CD4-positive, alpha-beta T cell treated with Interleukin-6 at 100 ng/mL for 8 hours (primary cell): Measurements from ENCODE around the gene DACH1.

Source experiments
- DNase-seq: peaks from one replicate; pipeline ENCODE4 v3.0.0-alpha.2; 2020; ENCODE audit warnings: mixed read lengths, low spot score

DACH1 gene

GRCh38 chr13:71702253-71702652 is 164.8 kb downstream of the DACH1 start:
- no peak for DNase-seq

- no peak for DNase-seq
Observed at GRCh38 chr13:71701741-71702140, 165.3 kb downstream of the DACH1 start.

- no peak for DNase-seq
Observed at GRCh38 chr13:71699342-71699741, 167.7 kb downstream of the DACH1 start.

DNA sequence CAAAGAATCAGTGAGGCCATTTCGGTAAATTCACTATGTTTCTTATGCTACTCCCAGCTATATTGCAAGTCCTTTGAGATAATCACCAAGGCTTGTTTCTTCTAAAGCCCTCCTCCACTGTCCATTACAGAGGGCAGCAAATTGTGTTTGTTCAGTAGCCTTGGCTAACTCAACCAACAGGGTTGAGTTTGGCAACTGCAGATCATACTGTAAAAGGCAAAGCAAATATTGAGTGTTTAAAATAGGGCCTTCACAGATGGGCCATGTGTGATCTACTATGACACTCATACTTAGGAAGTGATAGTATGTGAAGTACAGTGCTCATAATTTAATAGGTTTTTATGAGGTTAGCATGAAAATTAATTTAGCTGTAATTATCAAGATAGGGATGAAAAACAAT is 171.3 kb downstream of the DACH1 start:
- no peak for DNase-seq

GRCh38 chr13:71685072-71685471 is 181.9 kb downstream of the DACH1 start:
- no peak for DNase-seq

DNA sequence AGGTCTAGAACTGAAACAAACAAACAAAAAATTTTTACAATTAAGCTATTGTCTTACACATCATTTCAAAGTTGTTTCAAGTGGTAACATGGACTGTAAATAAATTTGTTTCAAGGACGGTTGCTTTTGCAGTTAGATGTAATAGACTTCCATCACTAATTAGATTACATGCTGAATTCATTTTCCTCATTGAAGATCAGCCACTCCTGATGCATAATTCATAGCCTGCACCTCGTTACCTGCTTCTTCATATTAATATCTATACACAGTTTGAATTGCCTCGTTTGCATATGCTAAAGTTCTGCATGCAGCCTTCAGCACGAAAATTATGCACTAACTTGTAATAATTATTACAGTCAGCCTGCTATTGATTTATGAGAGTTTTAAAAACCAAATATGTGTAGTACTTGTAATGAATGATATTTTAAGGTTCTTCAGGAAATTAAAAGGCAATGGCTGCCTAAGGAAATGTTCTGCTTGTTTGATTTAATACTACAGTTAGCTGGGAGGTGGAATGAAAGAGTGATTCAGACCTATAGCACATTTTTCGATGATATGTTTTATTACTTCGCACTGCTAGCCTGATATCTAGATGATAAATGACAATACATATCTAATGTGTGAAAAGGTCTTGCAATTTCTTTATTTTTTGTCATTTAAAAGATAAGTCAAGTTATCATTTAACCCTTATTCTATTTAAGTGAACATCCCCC is 184.9 kb downstream of the DACH1 start:
- DNase-seq: no peak

- DNase-seq: no peak
Observed at GRCh38 chr13:71677124-71677523, 189.9 kb downstream of the DACH1 start.

GRCh38 chr13:71672512-71672911 is 194.5 kb downstream of the DACH1 start:
- no peak for DNase-seq

DNA sequence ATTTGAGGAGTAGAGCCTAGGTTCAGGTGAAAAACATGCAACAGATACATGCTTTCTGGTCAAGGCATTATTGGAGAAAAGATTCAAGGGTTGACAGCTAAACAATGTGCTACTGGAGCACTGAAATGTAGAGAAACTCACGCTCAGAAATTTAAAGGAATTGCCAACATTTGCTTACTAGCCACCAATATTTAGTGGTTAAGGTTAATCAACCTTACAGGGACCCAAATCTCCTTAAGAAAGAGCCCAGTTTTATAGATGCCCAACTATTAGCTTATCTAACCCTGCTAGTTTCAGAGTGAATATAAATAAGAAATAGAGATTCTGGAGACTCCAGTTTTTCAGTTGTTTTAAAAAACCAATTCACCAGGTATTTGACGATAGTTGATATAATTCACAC is 203.6 kb downstream of the DACH1 start:
- no peak for DNase-seq

GRCh38 chr13:71661921-71662320 is 205.1 kb downstream of the DACH1 start:
- DNase-seq: no peak

- DNase-seq: no peak
Observed at GRCh38 chr13:71659404-71659803, 207.6 kb downstream of the DACH1 start.

GRCh38 chr13:71645467-71645866 is 221.5 kb downstream of the DACH1 start:
- no peak for DNase-seq

DNA sequence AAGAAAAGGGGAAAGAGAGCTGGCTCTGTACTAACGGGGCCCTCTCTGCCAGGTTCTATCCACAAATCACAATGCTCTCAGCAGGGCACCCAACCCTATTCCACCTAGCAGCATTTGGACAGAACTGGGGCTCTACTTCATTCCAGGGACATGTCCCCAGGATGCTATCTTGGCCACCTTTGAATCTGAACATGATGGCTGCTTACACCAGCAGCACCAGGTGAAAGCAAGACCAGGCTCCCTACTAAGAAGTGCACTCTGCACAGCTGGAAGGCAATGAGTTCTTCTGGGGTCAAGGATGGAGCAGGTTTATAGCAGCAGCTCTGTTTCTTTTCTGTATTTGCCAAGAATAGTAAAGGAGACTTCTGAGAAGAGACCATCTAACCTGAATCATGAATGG is 222.4 kb downstream of the DACH1 start:
- no peak for DNase-seq

DNA sequence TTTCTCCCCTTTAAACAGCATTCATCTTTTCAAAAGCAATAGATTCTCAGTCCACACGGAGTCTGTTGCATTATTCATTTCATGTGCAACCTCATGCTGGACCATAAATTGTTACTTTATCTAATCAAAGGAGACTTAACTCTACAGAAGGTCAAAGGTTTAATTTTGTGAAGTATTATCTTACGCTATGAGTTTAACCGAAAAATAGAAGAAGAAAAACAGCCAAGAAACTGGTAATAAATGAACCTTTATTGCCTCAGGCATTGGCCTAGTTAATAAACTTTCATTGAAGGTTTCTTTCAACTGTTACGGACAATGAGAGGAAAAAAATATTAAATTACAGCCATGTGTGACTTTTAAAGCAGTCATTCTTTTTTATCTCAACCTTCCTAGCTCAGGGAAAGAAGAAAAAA is 223.6 kb downstream of the DACH1 start:
- no peak for DNase-seq

DNA sequence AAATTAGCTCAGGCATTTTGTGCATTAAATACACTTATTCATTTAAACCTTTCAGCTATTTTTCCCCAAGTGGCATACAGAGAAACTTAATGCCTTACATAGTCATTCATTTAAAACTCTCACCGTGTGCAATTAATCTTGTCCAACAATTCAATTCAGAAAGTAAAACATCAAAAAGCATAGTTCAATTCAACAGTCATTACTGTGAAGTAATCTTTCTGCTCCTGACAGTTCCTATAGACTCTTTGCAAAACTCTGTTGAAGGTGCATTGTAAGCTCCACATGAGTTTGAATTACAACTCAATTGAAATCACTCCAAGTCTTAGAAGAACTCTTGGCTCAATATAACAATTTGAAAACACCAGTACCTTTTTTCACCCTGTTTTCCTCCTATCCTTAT is 228.3 kb downstream of the DACH1 start:
- no peak for DNase-seq

GRCh38 chr13:71634602-71635443 is 232.2 kb downstream of the DACH1 start:
- no peak for DNase-seq

DNA sequence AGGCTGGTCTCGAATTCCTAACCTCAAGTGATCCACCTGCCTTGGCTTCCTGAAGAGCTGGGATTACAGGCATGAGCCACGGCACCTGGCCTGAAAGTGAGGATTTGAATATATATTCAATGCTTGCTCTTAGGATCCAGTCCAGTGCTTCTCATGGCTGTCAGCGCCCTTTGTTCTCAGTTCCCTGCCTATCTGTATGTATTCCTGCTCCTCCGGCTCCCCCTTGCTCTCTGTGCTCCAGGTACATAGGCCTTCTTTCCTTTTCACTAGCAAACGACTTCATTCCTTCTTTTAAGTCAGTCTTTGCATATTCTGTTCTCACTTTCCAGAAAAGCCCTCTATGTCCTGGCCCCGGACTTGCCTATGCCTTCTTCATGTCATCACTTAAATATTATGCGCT is 232.8 kb downstream of the DACH1 start:
- DNase-seq: no peak

DNA sequence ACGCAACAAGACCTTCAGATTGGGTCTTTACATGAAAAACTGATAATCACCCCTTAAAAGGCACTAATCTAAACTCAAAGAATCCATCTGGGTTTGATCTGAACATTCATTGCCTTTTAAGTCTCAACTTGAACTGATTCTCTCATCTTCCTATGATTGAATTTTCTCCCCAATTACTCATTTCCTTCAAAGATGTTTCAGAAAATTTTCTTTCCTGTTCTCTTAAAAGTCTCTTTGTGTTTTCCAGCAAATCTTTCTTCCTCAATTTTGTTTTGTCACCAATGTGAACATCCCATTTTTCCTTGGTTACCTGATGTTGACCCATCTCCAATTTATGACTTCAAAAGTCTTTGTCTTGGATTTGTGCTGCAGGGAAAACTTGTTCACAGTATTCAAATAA is 234.3 kb downstream of the DACH1 start:
- no peak for DNase-seq

DNA sequence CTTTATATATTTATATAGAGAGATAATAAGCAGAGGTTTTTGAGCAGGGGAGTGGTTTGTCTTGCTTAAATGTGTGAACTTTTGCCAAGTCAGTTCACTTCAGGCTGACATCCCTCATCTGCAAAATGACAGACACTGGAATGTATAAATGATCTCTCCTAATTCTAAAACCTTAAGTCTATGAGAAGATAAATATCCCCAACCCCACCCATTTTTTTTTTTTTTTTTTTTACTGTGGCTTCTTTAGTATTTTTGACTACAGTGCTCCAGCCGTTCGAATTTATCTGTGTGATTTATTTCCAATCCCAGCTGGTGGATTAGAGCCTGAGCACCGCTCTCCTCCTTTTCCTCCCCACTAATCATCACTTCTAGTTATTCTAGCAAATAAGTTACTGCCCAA is 234.8 kb downstream of the DACH1 start:
- DNase-seq: no peak

DNA sequence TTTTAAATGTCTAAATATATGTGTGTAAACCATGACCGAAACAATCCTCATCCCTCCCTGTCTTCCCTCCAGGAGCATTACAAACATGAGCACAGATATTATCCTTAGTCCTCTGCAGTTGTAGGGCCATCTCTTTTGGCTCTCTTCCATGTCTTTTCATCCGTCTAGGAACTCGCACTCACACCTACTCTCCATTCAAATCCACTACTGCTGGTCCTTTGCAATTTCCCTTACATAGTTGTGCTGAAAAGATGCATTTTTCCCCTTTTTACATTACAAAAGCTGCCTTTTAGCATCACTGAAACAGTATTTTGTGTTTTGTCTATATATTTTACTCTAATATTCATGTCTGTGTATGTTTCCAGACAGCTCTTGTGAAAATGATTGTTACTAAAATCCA is 237.8 kb downstream of the DACH1 start:
- no peak for DNase-seq

DNA sequence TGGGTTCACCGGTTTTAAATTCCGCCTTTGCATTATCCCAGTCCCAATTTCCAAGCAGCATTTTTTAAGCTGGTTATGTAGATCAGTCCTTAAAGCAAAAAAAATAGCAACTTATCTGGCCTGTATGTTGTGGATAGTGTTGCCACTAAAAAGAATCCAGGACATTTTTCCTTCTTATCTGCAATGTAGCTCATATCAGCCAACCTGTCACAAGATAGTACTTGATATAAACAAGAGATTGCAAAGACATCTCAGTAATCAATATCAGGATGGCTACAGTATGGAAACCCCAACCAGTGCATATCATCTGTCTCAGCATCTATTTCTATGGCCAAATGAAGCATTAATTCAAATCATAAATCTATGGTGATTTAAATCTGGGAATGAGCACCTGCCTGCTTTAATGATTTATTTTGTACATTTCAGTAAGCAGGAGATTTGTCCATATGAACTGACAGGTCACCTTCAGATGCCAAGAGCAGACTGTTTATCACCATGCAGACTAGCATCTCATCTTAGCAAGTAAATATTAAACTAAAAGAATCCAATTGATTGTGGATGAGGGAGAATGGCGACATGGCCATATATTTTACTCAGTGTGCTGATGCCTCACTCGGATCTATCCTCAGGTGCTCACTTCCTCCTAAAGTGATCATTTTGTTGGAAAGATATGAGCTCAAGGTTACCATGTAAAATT is 240.4 kb downstream of the DACH1 start:
- DNase-seq: no peak

- no peak for DNase-seq
Observed at GRCh38 chr13:71625694-71626093, 241.3 kb downstream of the DACH1 start.
